ENCODE results near the gene COL21A1.

DNA sequence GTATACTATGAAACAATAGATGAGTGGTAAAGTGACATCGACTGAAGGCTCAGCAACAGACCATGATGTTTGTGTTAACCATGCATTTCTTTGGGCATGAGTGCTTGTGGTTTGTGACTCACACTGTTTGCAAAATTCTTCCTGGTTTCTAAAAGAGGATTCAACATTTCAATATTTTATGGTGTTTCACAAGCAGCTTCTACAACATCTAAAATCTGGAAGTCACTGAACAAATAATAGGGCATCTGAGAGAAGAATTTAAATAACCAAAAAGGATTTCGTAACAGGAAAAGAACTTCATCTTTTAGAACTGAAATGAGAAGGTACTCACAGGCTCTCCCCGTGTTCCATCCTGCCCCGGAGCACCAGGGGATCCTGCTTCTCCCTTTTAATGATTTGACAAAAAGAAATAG lies 146.2 kb downstream of the COL21A1 start:
- TF ChIP-seq L3MBTL2 (conservative IDR thresholded peaks at IDR 0.05), result no peak
- no peak for TF ChIP-seq SP1 (IDR thresholded peaks at IDR 0.05)
- no peak for TF ChIP-seq CTBP1 (IDR thresholded peaks at IDR 0.05; ENCODE audit: borderline replicate concordance)
- TF ChIP-seq SUZ12 (IDR thresholded peaks at IDR 0.05), result no peak
- no peak for TF ChIP-seq NFRKB (IDR thresholded peaks at IDR 0.05)
- no peak for TF ChIP-seq BHLHE40 (IDR thresholded peaks at IDR 0.05; ENCODE audit: borderline replicate concordance)
- TF ChIP-seq ELF4 (IDR thresholded peaks at IDR 0.05), result no peak
- no peak for TF ChIP-seq FOXK2 (IDR thresholded peaks at IDR 0.05)
- no peak for TF ChIP-seq TARDBP (IDR thresholded peaks at IDR 0.05)
- no peak for TF ChIP-seq FOXM1 (IDR thresholded peaks at IDR 0.05; ENCODE audit: borderline replicate concordance)
